IMR-90 (cell line): Measurements from ENCODE around the gene CTCFL. TPM values are rescaled to one million over a fixed set of nuclear protein-coding genes. Genes with fewer than 3 reads are reported as not detected.

Experiments used
- ATAC-seq: fragments of 200-7000 bp; cut with Tn5 transposase; 2 replicates; pipeline ENCODE4 v1.9.1; 2020; ENCODE audit warnings: low read depth, mild to moderate bottlenecking, moderate library complexity
- BruUV-seq: library from RNA; stranded (reverse); fragments of 400-500 nt; replicated peaks from 2 replicates; lab custom pipeline; 2021; lab: Mats Ljungman, UMichigan
- CTCF ChIA-PET: fragments of 300-600 bp; formaldehyde crosslinking; extraction: SDS; loops from one replicate; lab custom pipeline; 2021; ENCODE audit warnings: antibody characterized with exemption; lab: Yijun Ruan, JAX
- POLR2A ChIA-PET: fragments of 300-600 bp; sonication (Branson Sonifier 250); formaldehyde crosslinking; loops from one replicate; lab custom pipeline; 2022; ENCODE audit warnings: antibody characterized with exemption; ENCODE audit not compliant: unreplicated experiment; lab: Charles Lee
- DNase-seq: peaks from one replicate; pipeline ENCODE4 v3.0.0; 2013
- H2AFZ ChIP-seq: replicated peaks from 2 replicates; pipeline ENCODE3; 2013; ENCODE audit warnings: low read length, mild to moderate bottlenecking; ENCODE audit not compliant: poor library complexity
- H2AK5ac ChIP-seq: 2 replicates; pipeline ENCODE4 v1.6.1; 2013; ENCODE audit warnings: low read depth, low read length, inconsistent platforms
- H2AK9ac ChIP-seq: replicated peaks from 2 replicates; pipeline ENCODE3; 2013; ENCODE audit warnings: mild to moderate bottlenecking, low read depth, low read length, moderate library complexity; ENCODE audit not compliant: poor library complexity
- H2BK120ac ChIP-seq: 2 replicates; pipeline ENCODE4 v1.6.1; 2013; ENCODE audit warnings: low read depth, low read length, inconsistent platforms
- H2BK15ac ChIP-seq: 3 replicates; pipeline ENCODE4 v1.6.1; 2013; ENCODE audit warnings: low read depth, low read length, inconsistent platforms
- H2BK20ac ChIP-seq: 2 replicates; pipeline ENCODE4 v1.6.1; 2013; ENCODE audit warnings: low read depth, mild to moderate bottlenecking, inconsistent platforms, low read length, moderate library complexity
- H2BK5ac ChIP-seq: 2 replicates; pipeline ENCODE4 v1.6.1; 2013; ENCODE audit warnings: mild to moderate bottlenecking, low read depth, low read length, inconsistent platforms; ENCODE audit not compliant: poor library complexity, severe bottlenecking
- H3K14ac ChIP-seq: replicated peaks from 2 replicates; pipeline ENCODE4 v1.6.1; 2013; ENCODE audit warnings: low read depth, low read length, inconsistent platforms
- H3K18ac ChIP-seq: 2 replicates; pipeline ENCODE4 v1.6.1; 2013; ENCODE audit warnings: low read depth, low read length, control low read depth
- H3K23ac ChIP-seq: 2 replicates; pipeline ENCODE4 v1.6.1; 2013; ENCODE audit warnings: low read depth, low read length, inconsistent platforms
- H3K27ac ChIP-seq: 2 replicates; pipeline ENCODE4 v1.5.1; 2013; ENCODE audit warnings: mild to moderate bottlenecking, control low read depth, low read length; ENCODE audit not compliant: insufficient read depth
- H3K27me3 ChIP-seq: 2 replicates; pipeline ENCODE4 v1.6.1; 2013; ENCODE audit warnings: low read length; ENCODE audit not compliant: control insufficient read depth, insufficient read depth
- H3K36me3 ChIP-seq: 2 replicates; pipeline ENCODE4 v1.6.1; 2013; ENCODE audit warnings: low read length, mixed read lengths; ENCODE audit not compliant: control insufficient read depth, insufficient read depth
- H3K4ac ChIP-seq: 2 replicates; pipeline ENCODE4 v1.6.1; 2013; ENCODE audit warnings: low read depth, low read length, inconsistent platforms
- H3K4me1 ChIP-seq: 2 replicates; pipeline ENCODE4 v1.6.1; 2013; ENCODE audit warnings: low read length, mixed read lengths; ENCODE audit not compliant: control insufficient read depth, insufficient read depth
- H3K4me2 ChIP-seq: 2 replicates; pipeline ENCODE4 v1.6.1; 2013; ENCODE audit warnings: low read depth, mild to moderate bottlenecking, control low read depth, low read length, moderate library complexity
- H3K4me3 ChIP-seq: 2 replicates; pipeline ENCODE4 v1.5.1; 2013; ENCODE audit warnings: low read depth, mild to moderate bottlenecking, control low read depth, low read length, moderate library complexity; ENCODE audit not compliant: insufficient read depth
- H3K56ac ChIP-seq: 2 replicates; pipeline ENCODE4 v1.6.1; 2013; ENCODE audit warnings: low read length, inconsistent platforms; ENCODE audit not compliant: insufficient read depth; ENCODE audit errors: extremely low read depth
- H3K79me1 ChIP-seq, 2 experiments: 2 replicates each; pipeline ENCODE4 v1.6.1; 2013; ENCODE audit warnings: low read length in 2 of 2, inconsistent platforms in 1 of 2, low read depth in 1 of 2
- H3K9ac ChIP-seq: 2 replicates; pipeline ENCODE4 v1.6.1; 2013; ENCODE audit warnings: low read depth, low read length, control low read depth
- H3K9me1 ChIP-seq: 2 replicates; pipeline ENCODE4 v1.6.1; 2013; ENCODE audit warnings: low read length, inconsistent platforms; ENCODE audit not compliant: insufficient read depth
- H3K9me3 ChIP-seq: 2 replicates; pipeline ENCODE4 v1.6.1; 2013; ENCODE audit warnings: low read length; ENCODE audit not compliant: control insufficient read depth, insufficient read depth
- H4K20me1 ChIP-seq: 2 replicates; pipeline ENCODE4 v1.6.1; 2013; ENCODE audit warnings: low read length, inconsistent platforms; ENCODE audit not compliant: insufficient read depth
- H4K5ac ChIP-seq: 2 replicates; pipeline ENCODE4 v1.6.1; 2013; ENCODE audit warnings: mild to moderate bottlenecking, low read depth, low read length, control low read depth
- H4K8ac ChIP-seq, 2 experiments: 2 replicates each; pipeline ENCODE4 v1.6.1; 2013; ENCODE audit warnings: low read depth in 2 of 2, low read length in 2 of 2, control low read depth in 1 of 2, inconsistent platforms in 1 of 2
- H4K91ac ChIP-seq: 2 replicates; pipeline ENCODE4 v1.6.1; 2013; ENCODE audit warnings: low read depth, low read length, inconsistent platforms; ENCODE audit not compliant: insufficient read depth
- CEBPB ChIP-seq: IDR thresholded peaks from 2 replicates; pipeline ENCODE4 v1.6.1; 2012; ENCODE audit warnings: low read depth, low read length, improper control_type of control experiment
- MXI1 ChIP-seq: IDR thresholded peaks from 2 replicates; pipeline ENCODE4 v1.6.1; 2012; ENCODE audit warnings: low read depth, mild to moderate bottlenecking, low read length, moderate library complexity, borderline replicate concordance
- WGBS, 2 experiments: methylation state at CpG; one replicate each; pipeline versions ENCODE4 v1.1.5 to v1.1.7; 2013; ENCODE audit warnings: missing lambda C conversion rate in 2 of 2; ENCODE audit not compliant: insufficient read length in 1 of 2; ENCODE audit errors: extremely low coverage in 2 of 2; 5-methylcytosine and 5-hydroxymethylcytosine counted together
- dilution Hi-C: fragments of 300-500 bp; cut with HindIII; formaldehyde crosslinking; loops from one replicate; pipeline ENCODE4 v1.14.3; 2018; ENCODE audit warnings: low sequenced_read_pairs; ENCODE audit not compliant: unreplicated experiment
- in situ Hi-C: fragments of 300-500 bp; cut with MboI; formaldehyde crosslinking; loops from 3 replicates; pipeline ENCODE4 v1.14.3; 2019; ENCODE audit warnings: low sequenced_read_pairs, inconsistent platforms, mixed read lengths
- intact Hi-C: fragments of 100-400 bp; cut with micrococcal nuclease; formaldehyde crosslinking; loops from 2 replicates; pipeline ENCODE4 v1.10.0; 2022
- polyA plus RNA-seq, 3 experiments: library from polyadenylated mRNA; depleted of rRNA; stranded (reverse); fragments of >200 nt; gene quantifications; 2 replicates each; pipeline ENCODE4 v1.2.3, GENCODE V29; 2012; ENCODE audit warnings: low replicate concordance in 1 of 3
- total RNA-seq: library from RNA; depleted of rRNA; stranded (reverse); fragments of >200 nt; gene quantifications from 2 replicates; pipeline ENCODE4 v1.2.3, GENCODE V29; 2012

Gene CTCFL
- total and polyA plus RNA-seq, 2 of the 4 experiments (the other 2 are of a cell fraction) = not detected

GRCh38 chr20:57468523-57469417, 56.2 kb downstream of the CTCFL start:
- ChIA-PET POLR2A (no interaction called here), CTCF (no interaction called here)
- no peak overlapping the region for H2AK9ac ChIP-seq
- H4K8ac ChIP-seq = no peak overlapping the region
- no peak overlapping the region for H3K4me2 ChIP-seq
- H3K56ac ChIP-seq = no peak overlapping the region
- H3K27me3 ChIP-seq = peaks cover 22% of the 10 kb centered on the region
- no peak overlapping the region for H2BK120ac ChIP-seq
- H2AFZ ChIP-seq = no peak overlapping the region
- no peak overlapping the region for H3K14ac ChIP-seq
- H3K4me3 ChIP-seq = no peak overlapping the region
- no peaks in the 10 kb centered on the region for H3K36me3 ChIP-seq
- dilution Hi-C loops = no loop called here
- 39% methylated on average over 3 of the region's 18 CpGs; no CpG with 5 or more reads in 1 of the 2 experiments for WGBS, 2 experiments
- no peak overlapping the region for H4K5ac ChIP-seq
- no peak for ATAC-seq
- H2BK15ac ChIP-seq = no peak overlapping the region
- no peaks in the 10 kb centered on the region for H3K79me1 ChIP-seq
- no TSS peak for BruUV-seq
- no peak overlapping the region for H2BK20ac ChIP-seq
- intact Hi-C loops = no loop called here
- no peaks in the 10 kb centered on the region for H3K4me1 ChIP-seq
- no peak overlapping the region for H3K27ac ChIP-seq
- TF ChIP-seq MXI1 = no peak
- peak; percentile 16; the same call in 1 of the 2 replicates for TF ChIP-seq CEBPB
- no peaks in the 10 kb centered on the region for H4K20me1 ChIP-seq
- no peak overlapping the region for H3K23ac ChIP-seq
- H3K9me1 ChIP-seq = no peaks in the 10 kb centered on the region
- no peaks in the 10 kb centered on the region for H3K9me3 ChIP-seq
- no peak for DNase-seq
- H4K91ac ChIP-seq = no peak overlapping the region
- no peak overlapping the region for H3K4ac ChIP-seq
- H3K18ac ChIP-seq = no peak overlapping the region
- no peak overlapping the region for H2AK5ac ChIP-seq
- H2BK5ac ChIP-seq = no peak overlapping the region
- in situ Hi-C loops = no loop called here
- H3K9ac ChIP-seq = no peak overlapping the region
